Parathyroid adenoma (tissue), 2 donors: Measurements from ENCODE around the gene CD72.

Source experiments
- H2AFZ ChIP-seq: fragments of 300-600 bp; sonication (generic); one replicate; pipeline ENCODE4 v1.7.0; 2017; ENCODE audit warnings: antibody characterized with exemption, mild to moderate bottlenecking
- H3K27ac ChIP-seq: fragments of 300-600 bp; sonication (generic); one replicate; pipeline ENCODE4 v1.7.0; 2017
- H3K27me3 ChIP-seq: fragments of 300-600 bp; sonication (generic); one replicate; pipeline ENCODE4 v1.7.0; 2017; ENCODE audit warnings: low read length; ENCODE audit not compliant: control insufficient read depth, insufficient read depth
- H3K36me3 ChIP-seq: fragments of 300-600 bp; sonication (generic); one replicate; pipeline ENCODE4 v1.7.0; 2017; ENCODE audit warnings: low read length; ENCODE audit not compliant: control insufficient read depth, insufficient read depth
- H3K4me1 ChIP-seq: fragments of 300-600 bp; sonication (generic); one replicate; pipeline ENCODE4 v1.7.0; 2017; ENCODE audit warnings: control low read depth
- H3K4me2 ChIP-seq: fragments of 300-600 bp; sonication (generic); one replicate; pipeline ENCODE4 v1.7.0; 2017; ENCODE audit warnings: low read length
- H3K4me3 ChIP-seq: fragments of 300-600 bp; sonication (generic); one replicate; pipeline ENCODE4 v1.7.0; 2017; ENCODE audit warnings: low read depth, low read length
- H3K79me2 ChIP-seq: fragments of 300-600 bp; sonication (generic); one replicate; pipeline ENCODE4 v1.7.0; 2017; ENCODE audit warnings: control low read depth
- H3K9ac ChIP-seq: fragments of 300-600 bp; sonication (generic); one replicate; pipeline ENCODE4 v1.7.0; 2017; ENCODE audit warnings: mild to moderate bottlenecking
- H3K9me3 ChIP-seq: fragments of 300-600 bp; sonication (generic); one replicate; pipeline ENCODE4 v1.7.0; 2017; ENCODE audit warnings: low read length; ENCODE audit not compliant: control insufficient read depth
- CTCF ChIP-seq: fragments of 300-600 bp; sonication (generic); IDR thresholded peaks from one replicate; pipeline ENCODE4 v1.7.0; 2017; ENCODE audit warnings: antibody characterized with exemption, mild to moderate bottlenecking
- donor health status: primary hyperparathyroidism.

CD72 gene

GRCh38 chr9:35563791-35564197 lies 54.4 kb downstream of the CD72 start:
- Histone ChIP-seq H3K4me1 (no peaks in the 10 kb centered on the region), H3K27ac (no peak overlapping the region), H3K4me3 (no peak overlapping the region), H3K4me2 (no peak overlapping the region), H3K9me3 (no peaks in the 10 kb centered on the region), H3K36me3 (no peaks in the 10 kb centered on the region), H3K27me3 (no peaks in the 10 kb centered on the region), H3K9ac (no peak overlapping the region), H3K79me2 (no peaks in the 10 kb centered on the region), H2AFZ (no peak overlapping the region)
- no peak for TF ChIP-seq CTCF

- Histone ChIP-seq H3K4me3 (no peak overlapping the region), H3K4me1 (no peaks in the 10 kb centered on the region), H3K79me2 (no peaks in the 10 kb centered on the region), H3K9ac (no peak overlapping the region), H3K9me3 (no peaks in the 10 kb centered on the region), H3K36me3 (no peaks in the 10 kb centered on the region), H3K4me2 (no peak overlapping the region), H2AFZ (no peak overlapping the region), H3K27ac (no peak overlapping the region), H3K27me3 (no peaks in the 10 kb centered on the region)
- TF ChIP-seq CTCF = no peak
These were observed 55.1 kb downstream of the CD72 start for GRCh38 chr9:35562895-35563780.

- H3K27ac ChIP-seq = no peak overlapping the region
- H3K4me1 ChIP-seq = peaks cover 2% of the 10 kb centered on the region
- no peaks in the 10 kb centered on the region for H3K27me3 ChIP-seq
- H3K4me3 ChIP-seq = no peak overlapping the region
- H2AFZ ChIP-seq = no peak overlapping the region
- no peaks in the 10 kb centered on the region for H3K36me3 ChIP-seq
- no peaks in the 10 kb centered on the region for H3K79me2 ChIP-seq
- H3K4me2 ChIP-seq = no peak overlapping the region
- H3K9ac ChIP-seq = no peak overlapping the region
- TF ChIP-seq CTCF = no peak
- H3K9me3 ChIP-seq = no peaks in the 10 kb centered on the region
These were observed 56.5 kb downstream of the CD72 start for GRCh38 chr9:35561468-35562261.

- no peak overlapping the region for H3K9ac ChIP-seq
- H2AFZ ChIP-seq = no peak overlapping the region
- no peaks in the 10 kb centered on the region for H3K9me3 ChIP-seq
- no peaks in the 10 kb centered on the region for H3K27me3 ChIP-seq
- no peak overlapping the region for H3K27ac ChIP-seq
- H3K36me3 ChIP-seq = no peaks in the 10 kb centered on the region
- no peaks in the 10 kb centered on the region for H3K79me2 ChIP-seq
- no peak overlapping the region for H3K4me2 ChIP-seq
- no peak for TF ChIP-seq CTCF
- no peak overlapping the region for H3K4me3 ChIP-seq
- peaks cover 6% of the 10 kb centered on the region for H3K4me1 ChIP-seq
These were observed 57.4 kb downstream of the CD72 start for GRCh38 chr9:35560625-35561337.
